H1 (cell line): ENCODE measurements around the gene OR56A3.

Experiments used
- ATF3 ChIP-seq: IDR thresholded peaks from 2 replicates; pipeline ENCODE4 v1.6.1; 2011; ENCODE audit warnings: low read depth, mild to moderate bottlenecking, low read length; ENCODE audit not compliant: insufficient read depth
- BCL11A ChIP-seq, 2 experiments: IDR thresholded peaks; one replicate each; pipeline ENCODE4 v1.6.1; 2011; ENCODE audit warnings: low read depth in 2 of 2, low read length in 2 of 2, mild to moderate bottlenecking in 2 of 2
- POLR2AphosphoS5 ChIP-seq: IDR thresholded peaks from 2 replicates; pipeline ENCODE4 v1.6.1; 2011; ENCODE audit warnings: low read depth, low read length
- SAP30 ChIP-seq: fragments of 300-600 bp; sonication (generic); IDR thresholded peaks from 2 replicates; pipeline ENCODE4 v1.7.1; 2012; ENCODE audit warnings: low read length, moderate library complexity, mild to moderate bottlenecking, inconsistent platforms; ENCODE audit not compliant: insufficient read depth, insufficient replicate concordance
- SUZ12 ChIP-seq: fragments of 200-600 bp; sonication (generic); IDR thresholded peaks from 2 replicates; pipeline ENCODE4 v1.6.1; 2012; ENCODE audit warnings: mild to moderate bottlenecking, inconsistent platforms, low read length, moderate library complexity, mixed read lengths
- TF ChIP-seq, protein P1 (sequence below), 3 experiments: IDR thresholded peaks; 1 replicate in 2 of 3; 2 replicates in 1 of 3; pipeline versions ENCODE4 v1.5.1 to v1.6.1; 2011; ENCODE audit warnings: low read length in 3 of 3, mild to moderate bottlenecking in 3 of 3, inconsistent platforms in 2 of 3, low read depth in 1 of 3, moderate library complexity in 1 of 3; ENCODE audit not compliant: insufficient read depth in 1 of 3; ENCODE audit errors: control extremely low read depth in 1 of 3

- TF ChIP-seq SAP30 (no peak), SUZ12 (no peak), ATF3 (no peak), POLR2AphosphoS5 (no peak), BCL11A (IDR thresholded peaks at IDR 0.05; ENCODE audit: low read depth in 2 of 2, low read length in 2 of 2) (no peak)
- TF ChIP-seq, protein P1, sequence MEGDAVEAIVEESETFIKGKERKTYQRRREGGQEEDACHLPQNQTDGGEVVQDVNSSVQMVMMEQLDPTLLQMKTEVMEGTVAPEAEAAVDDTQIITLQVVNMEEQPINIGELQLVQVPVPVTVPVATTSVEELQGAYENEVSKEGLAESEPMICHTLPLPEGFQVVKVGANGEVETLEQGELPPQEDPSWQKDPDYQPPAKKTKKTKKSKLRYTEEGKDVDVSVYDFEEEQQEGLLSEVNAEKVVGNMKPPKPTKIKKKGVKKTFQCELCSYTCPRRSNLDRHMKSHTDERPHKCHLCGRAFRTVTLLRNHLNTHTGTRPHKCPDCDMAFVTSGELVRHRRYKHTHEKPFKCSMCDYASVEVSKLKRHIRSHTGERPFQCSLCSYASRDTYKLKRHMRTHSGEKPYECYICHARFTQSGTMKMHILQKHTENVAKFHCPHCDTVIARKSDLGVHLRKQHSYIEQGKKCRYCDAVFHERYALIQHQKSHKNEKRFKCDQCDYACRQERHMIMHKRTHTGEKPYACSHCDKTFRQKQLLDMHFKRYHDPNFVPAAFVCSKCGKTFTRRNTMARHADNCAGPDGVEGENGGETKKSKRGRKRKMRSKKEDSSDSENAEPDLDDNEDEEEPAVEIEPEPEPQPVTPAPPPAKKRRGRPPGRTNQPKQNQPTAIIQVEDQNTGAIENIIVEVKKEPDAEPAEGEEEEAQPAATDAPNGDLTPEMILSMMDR (IDR thresholded peaks at IDR 0.05; ENCODE audit: control extremely low read depth in 1 of 3, insufficient read depth in 1 of 3, low read depth in 1 of 3, low read length in 3 of 3) = no peak
Measured at GRCh38 chr11:5933116-5933515, 8.9 kb upstream of the OR56A3 start.
